Osteocyte (in vitro differentiated cells): ENCODE data around the gene SMYD3. TPM values are rescaled to one million over a fixed set of nuclear protein-coding genes. Genes with fewer than 3 reads are reported as not detected.

Experiments used
- DNase-seq: peaks from one replicate; pipeline ENCODE4 v3.0.0; 2021; ENCODE audit warnings: mixed read lengths; ENCODE audit not compliant: unreplicated experiment; ENCODE audit errors: extremely low spot score
- H3K27ac Mint-ChIP-seq: one replicate; pipeline ENCODE4 v1.8.0; 2021; ENCODE audit warnings: mild to moderate bottlenecking, mixed read lengths; ENCODE audit not compliant: unreplicated experiment
- H3K27me3 Mint-ChIP-seq: one replicate; pipeline ENCODE4 v1.8.0; 2021; ENCODE audit warnings: mixed read lengths; ENCODE audit not compliant: unreplicated experiment
- H3K36me3 Mint-ChIP-seq: one replicate; pipeline ENCODE4 v1.8.0; 2021; ENCODE audit warnings: mixed read lengths; ENCODE audit not compliant: unreplicated experiment
- H3K4me1 Mint-ChIP-seq: one replicate; pipeline ENCODE4 v1.8.0; 2021; ENCODE audit warnings: mixed read lengths; ENCODE audit not compliant: unreplicated experiment
- H3K4me3 Mint-ChIP-seq: one replicate; pipeline ENCODE4 v1.8.0; 2021; ENCODE audit warnings: mild to moderate bottlenecking, moderate library complexity, mixed read lengths; ENCODE audit not compliant: unreplicated experiment
- H3K9me3 Mint-ChIP-seq: one replicate; pipeline ENCODE4 v1.8.0; 2021; ENCODE audit warnings: mixed read lengths; ENCODE audit not compliant: unreplicated experiment
- CTCF ChIP-seq: fragments of 200-600 bp; sonication (generic); IDR thresholded peaks from 2 replicates; pipeline ENCODE4 v1.5.0; 2021; ENCODE audit warnings: antibody characterized with exemption, mild to moderate bottlenecking, moderate library complexity
- total RNA-seq: library from RNA; stranded (reverse); gene quantifications from 2 replicates; pipeline ENCODE4 v1.2.1, GENCODE V29; 2021

The SMYD3 gene
- total RNA-seq, 1 donor from 2014 or later: 22.3 TPM

GRCh38 chr1:245721488-245721887 lies 785.6 kb downstream of the SMYD3 start:
- Mint-ChIP-seq H3K27ac (no peak overlapping the region), H3K27me3 (no peaks in the 10 kb centered on the region)
- no peak for DNase-seq

GRCh38 chr1:245718951-245719350 lies 788.1 kb downstream of the SMYD3 start:
- H3K36me3 Mint-ChIP-seq: no peaks in the 10 kb centered on the region
- no peak for DNase-seq
- H3K27ac Mint-ChIP-seq: no peak overlapping the region
- no peaks in the 10 kb centered on the region for H3K27me3 Mint-ChIP-seq
- peaks cover 6% of the 10 kb centered on the region for H3K4me1 Mint-ChIP-seq
- no peaks in the 10 kb centered on the region for H3K9me3 Mint-ChIP-seq
- no peak for TF ChIP-seq CTCF
- no peak overlapping the region for H3K4me3 Mint-ChIP-seq

More at GRCh38 chr1:245721488-245721887, 785.6 kb downstream of the SMYD3 start:
- Mint-ChIP-seq H3K36me3 (no peaks in the 10 kb centered on the region), H3K4me1 (no peaks in the 10 kb centered on the region), H3K4me3 (no peak overlapping the region), H3K9me3 (peaks cover 15% of the 10 kb centered on the region)
- TF ChIP-seq CTCF: no peak

- no peaks in the 10 kb centered on the region for H3K27me3 Mint-ChIP-seq
- DNase-seq: no peak
- H3K4me1 Mint-ChIP-seq: peaks cover 6% of the 10 kb centered on the region
- H3K4me3 Mint-ChIP-seq: no peak overlapping the region
- no peaks in the 10 kb centered on the region for H3K36me3 Mint-ChIP-seq
- H3K27ac Mint-ChIP-seq: no peak overlapping the region
- TF ChIP-seq CTCF: no peak
- no peaks in the 10 kb centered on the region for H3K9me3 Mint-ChIP-seq
Observed at GRCh38 chr1:245718123-245718522, 789.0 kb downstream of the SMYD3 start.

- H3K4me3 Mint-ChIP-seq: no peak overlapping the region
- TF ChIP-seq CTCF: no peak
- H3K27me3 Mint-ChIP-seq: no peaks in the 10 kb centered on the region
- DNase-seq: no peak
- H3K27ac Mint-ChIP-seq: no peak overlapping the region
- H3K9me3 Mint-ChIP-seq: no peaks in the 10 kb centered on the region
- peaks cover 6% of the 10 kb centered on the region for H3K4me1 Mint-ChIP-seq
- H3K36me3 Mint-ChIP-seq: no peaks in the 10 kb centered on the region
Observed at GRCh38 chr1:245717611-245718010, 789.5 kb downstream of the SMYD3 start.

- DNase-seq: no peak
- Mint-ChIP-seq H3K9me3 (no peaks in the 10 kb centered on the region), H3K4me1 (peaks cover 6% of the 10 kb centered on the region), H3K27ac (no peak overlapping the region), H3K27me3 (no peaks in the 10 kb centered on the region), H3K36me3 (no peaks in the 10 kb centered on the region), H3K4me3 (no peak overlapping the region)
- no peak for TF ChIP-seq CTCF
Observed at GRCh38 chr1:245716561-245716960, 790.5 kb downstream of the SMYD3 start.
